NCI-H187 treated with DMSO at 0.1 percent for 48 hours (cell line): ENCODE results near the gene POLN.
"Not testable (repeated sequence)": the region's sequence is repeated elsewhere in the genome, so short reads cannot be mapped to it uniquely, and the experiment has no call there.

Experiments
- DNase-seq: peaks from one replicate; lab custom pipeline; 2025; lab: John Stamatoyannopoulos, UW

POLN gene

DNA sequence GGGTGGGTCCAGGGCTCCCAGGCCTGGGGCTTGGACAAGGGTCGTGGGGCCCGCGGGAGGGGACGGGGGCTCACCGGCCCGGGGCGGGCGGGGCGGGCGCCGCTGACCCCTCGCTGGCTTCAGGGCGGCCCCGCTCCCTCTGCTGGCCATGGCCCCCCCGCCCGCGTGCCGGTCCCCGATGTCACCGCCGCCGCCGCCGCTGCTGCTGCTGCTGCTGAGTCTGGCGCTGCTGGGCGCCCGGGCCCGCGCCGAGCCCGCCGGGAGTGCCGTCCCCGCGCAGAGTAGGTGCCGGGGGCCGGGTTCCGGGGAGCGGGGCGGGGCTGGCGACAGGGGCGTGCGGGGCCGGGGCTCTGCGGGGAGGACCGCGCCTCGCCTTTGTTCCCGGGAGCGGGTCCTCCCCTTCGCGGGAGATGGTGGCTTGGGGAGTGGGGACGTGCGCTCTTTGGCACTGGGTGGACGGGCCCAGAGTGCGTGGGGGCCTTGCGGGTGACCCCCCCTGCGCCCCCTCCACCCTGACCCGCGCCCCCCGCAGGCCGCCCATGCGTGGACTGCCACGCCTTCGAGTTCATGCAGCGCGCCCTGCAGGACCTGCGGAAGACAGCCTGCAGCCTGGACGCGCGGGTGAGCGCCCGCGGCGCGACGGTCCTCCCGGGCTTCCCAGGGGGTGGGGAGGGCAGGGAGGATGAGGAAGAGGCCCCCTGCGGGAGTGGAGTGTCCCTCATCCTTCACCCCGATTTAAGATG is 199.5 kb downstream of the POLN start:
- no peak for DNase-seq

DNA sequence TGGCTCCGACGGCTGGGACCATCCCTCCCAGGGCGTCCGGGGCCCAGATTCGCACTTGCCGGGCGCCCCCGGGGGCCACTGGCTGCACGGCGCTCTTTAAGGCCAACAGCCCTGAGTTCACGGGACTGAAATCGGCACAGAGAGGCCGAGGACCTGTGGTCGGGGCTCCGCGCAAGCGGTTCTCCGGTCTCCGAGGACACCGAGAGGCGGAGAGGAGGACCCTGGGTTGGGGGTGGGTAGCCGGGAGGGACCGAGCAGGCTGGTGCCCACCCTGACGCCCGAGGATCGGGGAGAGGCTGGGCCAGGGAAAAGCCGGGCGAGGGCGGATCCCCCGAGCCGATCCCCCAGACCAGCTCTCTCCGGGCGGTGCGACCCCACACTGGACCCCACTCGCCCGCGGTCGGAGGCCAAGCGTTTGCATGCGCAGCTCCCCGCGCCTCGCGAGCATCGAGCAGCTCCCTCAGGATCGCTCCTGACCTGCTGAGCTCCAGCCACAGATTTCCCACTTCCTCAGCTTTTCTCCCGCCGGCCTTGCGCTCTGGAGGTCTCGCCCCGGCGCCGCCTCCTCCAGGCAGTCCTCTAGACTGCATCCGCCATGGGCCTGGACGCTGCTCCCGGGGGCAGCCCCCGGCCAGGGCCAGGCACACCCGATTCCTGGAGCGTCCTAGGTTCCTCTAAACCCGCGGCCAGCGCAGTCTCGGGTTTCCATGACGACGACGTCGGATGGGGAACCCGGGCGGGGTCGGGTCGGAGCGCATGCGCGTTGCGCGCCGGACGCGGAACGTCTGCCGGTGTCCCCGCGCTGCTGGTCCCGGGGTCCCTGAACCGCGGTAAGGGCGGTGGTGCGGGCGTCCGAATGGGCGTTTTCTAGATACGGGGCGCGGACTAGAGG is 200.4 kb downstream of the POLN start:
- no peak for DNase-seq

DNA sequence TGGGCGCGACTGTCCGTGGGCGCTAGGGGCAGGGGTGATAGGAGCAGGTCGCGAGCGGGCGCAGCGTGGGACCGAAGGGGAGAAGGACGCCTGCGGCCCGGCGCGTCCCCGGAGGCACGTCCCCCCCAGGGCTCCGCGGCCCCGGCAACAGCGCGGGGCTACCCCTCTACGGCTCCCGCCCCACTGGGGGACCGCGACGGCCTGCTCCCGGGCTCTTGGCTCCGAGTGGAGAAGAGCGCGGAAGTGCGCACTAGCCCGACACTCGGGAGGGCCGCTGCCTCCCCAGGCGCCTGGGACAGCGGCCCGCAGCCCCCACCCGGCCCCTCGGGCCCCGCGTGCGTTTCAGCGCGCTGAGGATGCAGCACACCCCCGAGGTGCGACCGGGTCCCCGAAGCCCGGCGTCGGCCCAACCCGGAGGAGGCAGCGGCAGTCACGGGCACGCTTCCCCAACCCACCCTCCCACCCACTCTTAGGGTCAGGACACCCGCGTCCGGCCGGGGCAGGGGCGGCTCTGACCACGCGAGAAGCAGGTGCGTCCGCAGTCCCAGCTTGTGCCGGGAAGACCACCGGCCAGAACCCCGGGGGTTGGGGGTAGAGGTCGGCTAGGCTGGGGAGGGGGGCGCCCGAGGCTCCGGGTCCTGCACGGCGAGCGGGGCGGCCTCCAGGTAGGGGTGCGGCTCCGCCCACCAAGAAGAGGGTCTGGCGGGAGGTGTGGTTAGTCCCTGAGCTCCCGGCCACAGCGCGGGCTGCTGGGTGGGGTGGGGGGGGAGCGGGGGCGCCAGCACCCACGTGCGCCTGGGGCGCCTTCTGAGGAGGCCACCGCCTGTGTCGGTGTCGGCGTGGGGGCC is 201.3 kb downstream of the POLN start:
- no peak for DNase-seq

DNA sequence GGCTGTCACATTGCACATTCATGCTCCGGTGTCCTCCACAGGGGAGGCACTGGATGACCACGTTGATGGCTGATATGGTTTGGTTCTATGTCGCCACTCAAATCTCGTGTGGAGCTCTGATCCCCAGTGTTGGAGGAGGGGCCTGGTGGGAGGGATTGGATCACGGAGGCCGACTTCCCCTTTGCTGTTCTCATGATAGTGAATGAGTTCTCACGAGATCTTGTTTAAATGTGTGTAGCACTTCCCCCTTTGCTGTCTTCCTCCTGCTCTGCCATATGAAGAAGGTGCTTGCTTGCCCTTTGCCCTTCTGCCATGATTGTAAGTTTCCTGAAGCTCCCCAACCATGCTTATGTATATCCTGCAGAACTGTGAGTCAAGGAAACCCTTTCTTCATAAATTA is 205.1 kb downstream of the POLN start:
- DNase-seq = no peak

DNA sequence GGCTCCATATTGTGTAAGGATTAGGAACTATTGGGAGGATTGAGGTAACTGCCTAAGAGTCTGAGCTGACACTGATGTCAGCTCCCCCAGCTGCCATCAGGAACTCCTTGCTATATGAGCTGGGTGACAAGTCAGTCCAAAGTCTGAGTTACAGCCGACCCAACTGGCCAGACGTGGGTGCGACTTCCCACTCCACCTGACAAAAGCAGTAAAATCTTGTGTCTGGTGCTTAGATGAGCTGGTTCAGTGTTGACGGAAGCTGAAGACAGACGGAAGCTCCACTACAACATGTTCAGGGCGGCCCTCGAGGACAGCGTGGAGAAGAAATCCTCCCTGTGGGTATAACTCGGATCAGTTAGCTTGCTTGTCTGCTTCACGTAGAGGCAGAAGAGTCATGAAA is 205.6 kb downstream of the POLN start:
- DNase-seq = no peak

DNA sequence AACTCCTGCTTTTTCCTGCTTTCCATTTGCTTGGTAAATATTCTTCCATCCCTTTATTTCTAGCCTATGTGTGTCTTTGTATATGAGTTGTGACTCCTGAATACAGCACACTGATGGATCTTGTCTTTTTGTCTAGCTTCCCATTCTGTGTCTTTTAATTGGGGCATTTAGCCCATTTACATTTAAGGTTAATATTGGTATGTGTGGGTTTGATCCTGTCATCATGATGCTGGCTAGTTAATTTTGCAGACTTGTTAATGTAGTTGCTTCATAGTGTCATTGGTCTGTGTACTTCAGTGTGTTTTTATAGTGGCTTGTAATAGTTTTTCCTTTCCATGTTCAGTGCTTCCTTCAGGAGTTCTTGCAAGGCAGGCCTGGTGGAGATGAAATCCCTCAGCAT is 210.8 kb downstream of the POLN start:
- not testable (repeated sequence) for DNase-seq

DNA sequence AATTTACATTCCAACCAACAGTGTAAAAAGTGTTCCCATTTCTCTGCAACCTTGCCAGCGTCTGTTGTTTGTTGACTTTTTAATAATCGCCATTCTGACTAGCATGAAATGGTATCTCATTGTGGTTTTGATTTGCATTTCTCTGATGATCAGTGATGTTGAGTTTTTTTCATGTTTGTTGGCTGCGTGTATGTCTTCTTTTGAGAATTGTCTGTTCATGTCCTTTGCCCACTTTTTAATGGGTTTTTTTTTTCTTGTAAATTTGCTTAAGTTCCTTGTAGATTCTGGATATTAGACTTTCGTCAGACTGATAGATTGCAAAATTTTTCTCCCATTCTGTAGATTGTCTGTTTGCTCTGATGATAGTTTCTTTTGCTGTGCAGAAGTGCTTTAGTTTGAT is 214.8 kb downstream of the POLN start:
- DNase-seq = not testable (repeated sequence)

DNA sequence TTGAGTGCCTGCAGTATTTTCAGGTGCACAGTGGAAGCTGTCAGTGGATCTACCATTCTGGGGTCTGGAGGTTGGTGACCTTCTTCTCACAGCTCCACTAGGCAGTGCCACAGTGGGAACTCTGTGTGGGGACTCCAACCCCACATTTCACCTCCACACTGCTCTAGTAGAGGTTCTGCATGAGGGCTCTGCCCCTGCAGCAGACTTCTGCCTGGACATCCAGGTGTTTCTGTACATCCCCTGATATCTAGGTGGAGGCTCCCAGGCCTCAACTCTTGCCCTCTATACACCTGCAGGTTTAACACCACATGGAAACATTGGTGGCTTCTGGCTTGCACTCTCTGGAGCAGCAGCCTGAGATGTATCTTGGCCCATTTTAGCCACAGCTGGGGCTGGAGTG is 216.1 kb downstream of the POLN start:
- no peak for DNase-seq

DNA sequence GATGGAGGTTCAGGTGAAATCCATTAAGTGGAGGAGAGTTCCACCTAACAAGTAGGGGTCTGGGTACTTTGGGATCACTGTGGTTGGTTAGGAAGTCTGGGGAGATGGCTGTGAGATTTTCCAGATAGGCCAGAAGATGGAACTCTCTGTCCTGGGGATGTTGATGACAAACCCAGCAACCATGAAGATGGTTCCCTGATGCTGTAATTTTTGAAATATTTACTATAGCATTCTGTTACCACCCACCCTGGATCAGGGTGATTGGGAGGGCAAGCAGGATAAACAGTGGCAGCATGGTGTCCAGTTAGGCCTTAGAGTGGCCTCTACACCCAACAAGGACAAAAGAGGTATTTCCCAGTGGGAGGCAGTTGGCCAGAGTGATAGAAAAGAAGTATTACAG is 217.2 kb downstream of the POLN start:
- no peak for DNase-seq
